Fibroblast of peridontal ligament (primary cell): ENCODE measurements around the gene PGM2.
"Not testable (repeated sequence)": the region's sequence is repeated elsewhere in the genome, so short reads cannot be mapped to it uniquely, and the experiment has no call there.

ENCODE experiments used
- DNase-seq: peaks from one replicate; pipeline ENCODE4 v3.0.0-alpha.2; 2010; ENCODE audit errors: extremely low read depth

PGM2 gene

GRCh38 chr4:37816719-37817118 is 9.8 kb upstream of the PGM2 start:
- DNase-seq: no peak

DNA sequence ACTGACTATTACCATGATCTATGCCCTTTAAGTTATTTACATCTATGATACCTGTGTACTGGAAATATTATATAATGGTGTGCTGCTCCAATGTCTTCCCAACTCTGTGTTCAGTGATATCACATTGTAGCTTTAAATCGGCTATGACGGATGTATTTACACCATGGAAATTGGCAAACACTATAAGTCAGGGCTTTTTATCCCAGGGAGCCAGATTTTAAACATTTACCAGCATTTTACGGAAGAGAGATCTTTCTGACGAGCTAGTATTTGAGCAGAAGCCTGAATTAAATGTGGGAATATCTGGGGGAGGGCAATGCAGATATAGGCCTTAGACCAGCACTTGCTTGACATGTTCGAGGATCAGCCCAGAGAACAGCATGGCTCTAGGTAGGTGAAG is 7.7 kb upstream of the PGM2 start:
- no peak for DNase-seq

DNA sequence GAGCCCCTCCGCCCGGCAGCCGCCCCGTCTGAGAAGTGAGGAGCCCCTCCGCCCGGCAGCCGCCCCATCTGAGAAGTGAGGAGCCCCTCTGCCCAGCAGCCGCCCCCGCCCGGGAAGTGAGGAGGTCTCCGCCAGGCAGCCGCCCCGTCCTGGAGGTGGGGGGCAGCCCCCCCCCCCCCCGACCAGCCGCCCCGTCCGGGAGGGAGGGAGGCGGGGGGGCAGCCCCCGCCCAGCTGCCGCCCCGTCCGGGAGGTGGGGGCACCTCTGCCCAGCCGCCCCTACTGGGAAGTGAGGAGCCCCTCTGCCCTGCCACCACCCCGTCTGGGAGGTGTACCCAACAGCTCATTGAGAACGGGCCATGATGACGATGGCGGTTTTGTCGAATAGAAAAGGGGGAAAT is 6.0 kb upstream of the PGM2 start:
- not testable (repeated sequence) for DNase-seq

GRCh38 chr4:37821953-37822605 is 4.4 kb upstream of the PGM2 start:
- no peak for DNase-seq

GRCh38 chr4:37825501-37825900 is 985 bp upstream of the PGM2 start:
- not testable (repeated sequence) for DNase-seq

GRCh38 chr4:37825968-37826294 is 555 bp upstream of the PGM2 start:
- DNase-seq: no peak

DNA sequence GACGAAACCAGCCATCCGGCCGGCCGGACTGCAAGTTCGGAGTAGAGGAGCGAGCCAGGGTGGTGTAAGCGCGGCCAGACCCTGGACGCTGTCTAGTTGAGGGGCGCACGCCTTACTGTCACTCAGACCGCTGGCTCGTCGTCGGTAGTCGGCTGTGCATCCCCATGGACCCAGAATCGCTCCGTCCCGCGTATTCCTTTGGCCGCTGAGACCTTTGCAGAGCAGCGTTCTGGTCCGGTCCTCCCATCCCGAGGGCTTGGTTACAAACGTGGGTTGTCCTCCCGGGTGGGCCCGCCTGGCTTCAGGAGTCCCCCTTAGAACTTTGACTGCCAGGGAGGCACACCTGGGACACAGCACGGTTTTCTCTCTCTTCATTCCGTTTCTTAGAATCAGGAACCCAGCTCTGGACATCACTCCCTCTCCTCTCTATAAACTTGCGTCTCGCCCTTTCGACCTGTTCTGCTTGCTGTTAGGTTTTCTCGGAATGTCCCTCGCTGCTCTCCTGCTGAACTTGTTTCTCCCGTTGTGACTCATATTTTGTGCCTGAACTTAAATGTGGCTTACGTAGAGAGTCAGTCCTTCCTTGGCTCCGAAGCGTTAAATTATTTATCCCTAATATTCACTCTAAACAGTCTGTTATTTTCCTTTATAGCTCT is 672 bp downstream of the PGM2 start:
- peak; percentile 17 for DNase-seq

- DNase-seq: no peak
Measured at GRCh38 chr4:37827802-37828321, 1.4 kb downstream of the PGM2 start.

GRCh38 chr4:37828843-37829242 is 2.4 kb downstream of the PGM2 start:
- DNase-seq: no peak

- DNase-seq: no peak
Measured at GRCh38 chr4:37830640-37831039, 4.2 kb downstream of the PGM2 start.

DNA sequence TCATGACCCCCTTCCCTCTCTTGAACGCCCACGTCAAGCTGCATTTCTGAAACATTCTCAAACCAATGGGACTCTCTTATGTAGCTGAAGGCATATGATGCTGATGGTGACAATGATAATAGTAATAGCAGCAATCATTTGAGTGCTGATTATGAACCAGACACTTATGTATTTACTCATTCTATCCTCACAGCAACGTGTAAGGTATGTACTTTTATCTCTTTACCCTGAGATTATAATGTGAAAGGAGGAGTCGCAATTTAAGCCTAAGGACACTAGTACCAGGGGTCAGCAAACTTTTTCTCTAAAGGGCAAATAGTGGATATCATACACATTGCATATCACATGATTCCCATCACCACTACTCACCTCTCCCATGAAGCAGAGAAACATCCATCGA is 8.5 kb downstream of the PGM2 start:
- no peak for DNase-seq

GRCh38 chr4:37835806-37836205 is 9.3 kb downstream of the PGM2 start:
- DNase-seq: no peak

GRCh38 chr4:37836274-37836673 is 9.8 kb downstream of the PGM2 start:
- DNase-seq: no peak

DNA sequence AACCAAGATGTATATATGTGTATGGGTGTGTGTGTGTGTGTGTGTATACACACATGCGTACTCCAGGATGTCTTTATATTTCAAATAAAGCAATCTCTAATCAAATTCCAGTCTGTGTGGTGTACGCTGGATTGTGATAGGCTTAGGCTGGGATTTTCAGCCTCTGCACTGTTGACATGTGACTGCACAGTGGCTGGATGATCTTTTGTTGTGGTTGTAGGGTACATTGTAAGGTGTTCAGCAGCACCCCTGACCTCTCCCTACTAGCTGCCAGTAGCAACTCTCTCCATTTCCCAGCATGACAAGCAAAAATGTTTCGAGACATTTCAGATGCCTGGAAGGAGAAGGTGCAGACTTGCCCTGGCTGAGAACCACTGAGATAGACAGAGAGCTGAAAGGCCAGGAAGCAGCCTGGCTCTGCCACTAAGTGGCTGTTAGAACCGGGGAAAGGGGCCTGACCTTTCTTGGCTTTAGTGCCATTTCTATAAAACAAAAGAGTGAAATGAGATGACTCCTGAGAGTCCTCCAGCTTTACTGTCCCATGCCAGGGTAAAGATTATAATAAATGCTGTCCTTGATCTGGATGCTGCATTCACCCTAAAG is 10.5 kb downstream of the PGM2 start:
- no peak for DNase-seq

GRCh38 chr4:37837446-37837845 is 11.0 kb downstream of the PGM2 start:
- DNase-seq: peak; percentile 58

GRCh38 chr4:37839426-37839825 is 12.9 kb downstream of the PGM2 start:
- no peak for DNase-seq

- DNase-seq: no peak
Measured at GRCh38 chr4:37844204-37844603, 17.7 kb downstream of the PGM2 start.

GRCh38 chr4:37845201-37845600 is 18.7 kb downstream of the PGM2 start:
- no peak for DNase-seq

DNA sequence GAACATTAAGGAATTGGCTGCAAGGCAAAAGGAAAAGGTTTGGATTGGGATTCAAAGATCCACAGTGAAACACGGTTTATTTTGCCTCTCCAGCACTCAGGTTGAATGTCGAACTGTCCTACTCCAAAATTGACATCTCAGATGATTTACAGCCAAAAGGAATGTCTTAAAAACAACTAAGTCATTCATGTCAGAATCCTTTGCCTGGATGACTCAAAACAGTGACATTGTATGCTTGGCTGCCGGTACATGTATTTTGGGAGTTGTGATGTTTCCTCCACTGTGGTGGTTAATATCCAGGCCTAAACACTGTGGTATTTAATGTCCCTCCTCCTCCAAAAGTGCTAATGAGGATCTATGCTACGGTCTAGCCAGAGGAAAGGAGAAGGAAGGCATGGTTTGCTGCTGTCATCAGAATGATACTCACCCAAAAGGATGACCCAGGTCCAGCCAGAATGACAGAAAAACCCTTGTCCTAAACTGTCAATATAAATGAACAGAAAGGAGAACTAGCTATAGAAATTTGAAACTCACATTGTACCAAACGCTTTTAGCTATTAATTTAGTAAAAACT is 20.9 kb downstream of the PGM2 start:
- no peak for DNase-seq

- DNase-seq: no peak
Measured at GRCh38 chr4:37852376-37852775, 25.9 kb downstream of the PGM2 start.

DNA sequence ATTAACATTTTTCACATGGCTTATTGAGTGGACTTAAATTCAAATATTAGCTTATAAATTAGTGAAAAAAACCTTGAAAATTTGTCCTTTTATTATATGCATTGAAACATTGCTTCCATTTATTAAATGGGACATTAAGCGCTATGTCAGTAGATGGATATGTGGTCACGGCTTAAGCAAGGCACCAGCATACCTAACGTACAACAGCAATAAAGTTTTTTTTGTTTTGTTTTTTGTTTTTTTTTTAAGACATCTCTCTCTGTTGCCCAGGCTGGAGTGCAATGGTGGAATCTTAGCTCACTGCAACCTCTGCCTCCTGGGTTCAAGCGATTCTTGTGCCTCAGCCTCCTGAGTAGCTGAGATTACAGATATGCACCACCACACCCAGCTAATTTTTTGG is 31.6 kb downstream of the PGM2 start:
- no peak for DNase-seq

- peak; percentile 8 for DNase-seq
Measured at GRCh38 chr4:37858872-37859271, 32.4 kb downstream of the PGM2 start.

GRCh38 chr4:37860266-37860665 is 33.8 kb downstream of the PGM2 start:
- no peak for DNase-seq
